IPS-18c (cell line): ENCODE data around the gene MIS18BP1.
A peak's percentile ranks its signal among the peaks of the same experiment; 100 is the strongest.
"Not testable (repeated sequence)": the region's sequence is repeated elsewhere in the genome, so short reads cannot be mapped to it uniquely, and the experiment has no call there.

Experiments
- H3K4me3 ChIP-seq: 2 replicates; pipeline ENCODE4 v1.7.0; 2013; ENCODE audit warnings: low read depth, mild to moderate bottlenecking, low read length, moderate library complexity; ENCODE audit not compliant: insufficient read depth
- H3K9me3 ChIP-seq: one replicate; pipeline ENCODE4 v1.6.1; 2013; ENCODE audit warnings: mild to moderate bottlenecking, low read length, moderate library complexity; ENCODE audit not compliant: control insufficient read depth, insufficient read depth

The MIS18BP1 gene

DNA sequence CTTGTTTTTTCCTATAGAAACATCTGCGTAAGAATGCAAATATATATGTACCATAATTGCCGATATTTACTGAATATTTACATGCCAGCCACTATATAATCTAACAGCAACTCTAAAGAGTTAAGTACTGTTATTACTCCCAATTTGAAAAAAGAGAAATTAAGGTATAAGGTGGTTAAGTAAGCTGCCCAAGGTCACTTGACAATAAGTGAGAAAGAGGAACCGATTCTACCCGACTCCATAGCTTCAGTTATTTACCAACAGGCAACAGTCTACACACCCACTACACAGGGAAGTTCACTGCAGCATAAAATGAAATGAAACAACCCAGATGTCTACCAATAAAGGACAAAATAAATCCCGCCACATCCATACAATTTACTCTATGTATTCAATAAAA is 1.1 kb downstream of the MIS18BP1 start:
- Histone ChIP-seq H3K9me3 (no peaks in the 10 kb centered on the region), H3K4me3 (peak overlapping the region; percentile 78)

DNA sequence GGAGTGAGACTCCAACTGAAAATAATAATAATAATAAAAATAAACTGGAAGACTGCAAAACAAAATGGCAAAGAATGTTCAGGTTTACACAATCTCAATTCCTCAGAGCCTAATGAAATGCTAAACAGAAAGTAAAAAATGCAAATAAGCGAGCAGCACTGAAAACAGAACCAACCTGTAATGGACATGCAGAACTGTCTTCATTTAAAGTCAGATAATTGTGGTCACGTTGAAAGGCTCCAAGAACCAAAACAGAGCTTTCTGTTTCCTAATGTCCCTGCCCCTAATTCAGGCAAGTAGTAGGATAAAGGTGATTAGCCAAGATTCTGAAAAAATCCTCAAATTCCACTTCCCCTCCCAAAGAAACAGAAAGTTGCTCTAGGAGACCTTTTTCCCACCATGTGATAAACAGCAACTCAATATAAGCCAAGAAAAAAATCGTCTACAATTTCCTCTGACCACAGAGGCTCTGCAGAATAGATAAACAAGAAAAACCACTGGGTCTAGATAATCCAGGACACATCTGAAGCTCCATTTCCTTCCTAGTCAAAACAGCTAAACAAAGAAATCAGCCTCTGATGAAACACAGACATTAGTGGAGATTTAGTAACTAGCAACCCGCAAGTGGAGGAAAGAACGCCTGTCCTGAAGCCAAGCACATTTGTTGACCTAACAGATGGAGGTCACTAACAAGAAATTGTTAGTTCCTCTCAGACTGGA is 3.0 kb downstream of the MIS18BP1 start:
- no peak overlapping the region for H3K4me3 ChIP-seq

DNA sequence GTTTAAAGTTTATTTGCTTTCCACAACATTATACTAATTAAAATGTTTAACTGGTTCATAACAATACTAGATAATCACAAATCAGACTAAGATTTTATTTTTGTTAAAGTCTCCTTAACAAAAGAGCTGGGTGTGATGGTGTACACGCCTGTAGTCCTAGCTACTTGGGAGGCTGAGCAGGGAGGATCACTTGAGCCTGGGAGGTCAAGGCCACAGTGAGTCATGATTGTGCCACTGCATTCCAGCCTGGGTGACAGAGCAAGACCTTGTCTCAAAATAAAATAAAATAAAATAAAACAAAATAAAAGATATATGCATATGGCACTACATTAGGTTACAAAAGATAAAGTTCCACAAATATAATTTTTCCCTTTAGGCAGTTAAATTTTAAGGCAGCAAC is 5.6 kb downstream of the MIS18BP1 start:
- Histone ChIP-seq H3K4me3 (no peak overlapping the region), H3K9me3 (no peaks in the 10 kb centered on the region)

More for the DNA sequence above, 3.0 kb downstream of the MIS18BP1 start:
- no peaks in the 10 kb centered on the region for H3K9me3 ChIP-seq

DNA sequence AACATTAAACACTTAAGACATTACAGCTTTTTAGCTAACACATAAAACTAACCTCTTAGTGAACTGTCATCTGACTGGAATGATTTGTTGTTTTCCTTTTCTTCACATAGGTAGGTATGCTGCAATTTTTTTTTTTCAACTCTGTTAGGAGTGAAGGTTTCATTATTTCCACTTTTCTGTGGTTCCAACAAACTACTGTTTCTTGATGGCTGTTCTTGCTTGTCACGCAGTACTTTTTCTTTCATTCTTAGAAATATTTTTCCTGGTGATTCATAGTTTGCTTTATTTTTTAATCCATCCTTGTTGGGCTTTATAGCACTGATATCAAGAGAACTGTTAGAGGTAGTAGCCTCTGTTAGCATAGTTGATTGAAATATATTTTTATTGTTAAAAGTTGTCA is 6.3 kb downstream of the MIS18BP1 start:
- no peaks in the 10 kb centered on the region for H3K9me3 ChIP-seq
- H3K4me3 ChIP-seq: no peak overlapping the region

DNA sequence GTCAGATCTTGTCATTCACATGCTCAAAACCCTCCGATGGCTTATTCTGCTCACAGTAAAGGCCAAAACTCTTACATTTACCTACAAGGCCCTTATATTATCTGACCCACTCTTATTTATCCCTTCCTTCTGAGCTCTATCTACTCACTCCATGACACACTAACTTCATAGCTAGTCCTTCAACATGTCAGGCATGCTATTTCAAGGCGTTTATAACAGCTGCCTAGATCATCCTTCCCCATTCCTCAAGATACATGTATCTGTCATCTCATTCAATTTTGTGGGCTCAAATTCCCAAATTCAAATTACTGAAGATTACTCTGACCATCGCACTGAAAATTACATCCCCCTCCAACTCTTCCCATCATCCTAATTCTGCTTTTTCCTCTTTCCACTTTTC is 6.9 kb downstream of the MIS18BP1 start:
- Histone ChIP-seq H3K9me3 (no peaks in the 10 kb centered on the region), H3K4me3 (no peak overlapping the region)

DNA sequence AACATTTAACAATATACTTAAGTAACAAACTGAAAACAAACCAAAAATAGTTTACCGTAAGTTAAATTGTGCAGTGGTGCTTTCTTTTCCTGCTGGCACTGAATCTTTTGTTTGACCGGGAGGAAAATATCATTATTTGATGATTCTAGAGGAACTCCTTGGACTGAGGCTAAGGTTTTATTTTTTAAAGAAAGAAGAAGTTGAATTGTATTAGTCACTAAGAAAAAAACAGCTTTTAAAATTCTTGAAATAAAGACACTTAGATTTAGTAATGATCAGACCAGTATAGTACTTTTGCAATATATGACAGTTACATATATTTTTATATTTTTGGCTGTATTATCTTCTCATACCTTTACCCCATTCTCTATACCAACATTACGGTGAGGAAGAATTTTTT is 10.3 kb downstream of the MIS18BP1 start:
- no peaks in the 10 kb centered on the region for H3K9me3 ChIP-seq
- no peak overlapping the region for H3K4me3 ChIP-seq

DNA sequence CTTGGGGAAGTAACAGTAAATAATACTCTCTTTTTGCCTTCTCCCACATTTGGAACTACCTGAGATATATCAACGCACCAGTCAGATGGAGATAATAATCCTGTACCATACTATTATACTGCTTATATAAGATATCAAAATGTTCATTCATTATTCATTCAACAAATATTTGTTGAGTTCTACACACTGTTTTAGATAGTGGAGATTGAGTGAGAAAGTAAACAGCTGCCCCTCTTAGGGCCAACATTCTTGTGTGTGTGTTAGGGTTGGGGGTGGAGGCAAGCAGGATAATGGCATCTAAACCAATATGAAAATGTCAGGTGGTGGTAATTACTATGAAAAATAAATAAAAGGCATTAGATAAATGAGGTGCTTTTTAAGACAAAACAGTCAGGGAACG is 14.0 kb downstream of the MIS18BP1 start:
- H3K4me3 ChIP-seq: no peak overlapping the region
- no peaks in the 10 kb centered on the region for H3K9me3 ChIP-seq

DNA sequence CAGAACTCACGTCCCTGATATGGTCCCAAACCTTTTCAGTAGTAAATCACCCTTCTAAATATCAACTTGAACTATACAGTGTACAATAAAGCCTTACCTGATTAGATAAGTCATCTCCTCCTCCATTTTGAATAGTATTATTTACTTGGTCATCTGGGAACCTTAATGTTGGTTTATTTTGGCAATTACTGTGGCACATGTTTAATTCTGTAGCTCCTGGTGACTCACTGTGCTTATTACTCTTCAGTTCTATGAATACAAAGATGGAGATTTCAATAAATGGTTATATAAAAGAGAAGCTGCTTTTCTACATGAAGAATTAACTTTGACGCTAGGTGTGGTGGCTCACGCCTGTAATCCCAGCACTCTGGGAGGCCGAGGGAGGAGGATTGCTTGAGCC is 25.4 kb downstream of the MIS18BP1 start:
- no peak overlapping the region for H3K4me3 ChIP-seq
- no peaks in the 10 kb centered on the region for H3K9me3 ChIP-seq

DNA sequence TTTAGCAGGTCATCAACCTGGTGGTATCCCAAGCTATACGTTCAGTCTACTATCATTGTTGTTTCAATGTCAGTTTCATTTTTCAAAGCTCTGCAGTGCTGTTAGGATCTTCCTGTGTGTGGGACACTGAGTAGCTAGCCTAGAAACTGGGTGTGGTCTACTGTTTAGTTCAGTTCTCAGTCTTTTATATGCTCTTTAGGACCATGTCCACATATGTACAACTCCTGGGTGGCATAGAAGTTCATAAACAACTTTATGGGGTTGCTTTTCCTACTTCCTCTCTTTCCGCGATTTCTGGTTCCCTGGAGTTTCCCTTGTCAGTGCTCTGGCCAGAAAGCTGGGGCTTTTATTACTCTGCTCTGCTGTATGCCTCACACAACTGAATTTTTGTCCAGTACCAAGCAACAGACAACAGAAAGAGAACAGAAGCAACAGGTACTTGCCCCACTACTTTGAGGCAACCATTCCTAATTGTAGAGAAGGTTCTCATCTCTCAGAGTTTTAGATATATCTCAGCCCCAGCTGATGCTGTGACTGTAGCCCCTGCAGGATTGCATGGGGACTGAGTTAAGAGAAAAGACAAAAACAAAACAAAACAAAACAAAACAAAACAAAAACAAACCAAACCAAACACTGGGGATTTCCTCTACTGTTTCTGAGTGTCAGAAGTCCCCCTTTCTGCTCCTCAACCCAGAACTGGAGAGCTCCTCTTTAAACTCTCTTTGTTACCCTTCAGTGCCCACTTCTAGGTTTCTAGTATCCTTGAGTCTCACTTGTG is 30.3 kb downstream of the MIS18BP1 start:
- H3K9me3 ChIP-seq: no peaks in the 10 kb centered on the region
- H3K4me3 ChIP-seq: no peak overlapping the region

DNA sequence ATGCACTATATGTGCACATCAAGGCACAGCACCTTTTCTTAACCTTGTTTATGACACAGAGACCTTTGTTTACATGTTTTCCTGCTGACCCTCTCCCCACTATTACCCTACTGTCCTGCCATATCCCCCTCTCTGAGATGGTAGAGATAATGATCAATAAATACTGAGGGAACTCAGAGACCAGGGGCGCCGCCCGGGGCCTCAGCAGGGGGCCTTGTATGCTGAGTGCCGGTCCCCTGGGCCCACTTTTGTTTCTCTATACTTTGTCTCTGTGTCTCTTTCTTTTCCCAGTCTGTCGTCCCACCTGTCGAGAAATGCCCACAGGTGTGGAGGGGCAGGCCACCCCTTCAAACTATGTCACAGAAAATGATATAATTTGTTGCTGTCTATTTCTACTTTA is 38.7 kb downstream of the MIS18BP1 start:
- H3K9me3 ChIP-seq: not testable (repeated sequence)

DNA sequence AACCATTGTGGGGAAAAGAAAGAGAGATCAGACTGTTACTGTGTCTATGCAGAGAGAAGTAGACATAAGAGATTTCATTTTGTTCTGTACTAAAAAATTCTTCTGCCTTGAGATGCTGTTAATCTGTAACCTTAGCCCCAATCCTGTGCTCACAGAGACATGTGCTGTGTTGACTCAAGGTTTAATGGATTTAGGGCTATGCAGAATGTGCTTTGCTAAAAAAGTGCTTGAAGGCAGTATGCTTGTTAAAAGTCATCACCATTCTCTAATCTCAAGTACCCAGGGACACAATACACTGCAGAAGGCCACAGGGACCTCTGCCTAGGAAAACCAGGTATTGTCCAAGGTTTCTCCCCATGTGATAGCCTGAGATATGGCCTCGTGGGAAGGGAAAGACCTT is 39.3 kb downstream of the MIS18BP1 start:
- not testable (repeated sequence) for H3K4me3 ChIP-seq

More for the DNA sequence above, 38.7 kb downstream of the MIS18BP1 start:
- not testable (repeated sequence) for H3K4me3 ChIP-seq

DNA sequence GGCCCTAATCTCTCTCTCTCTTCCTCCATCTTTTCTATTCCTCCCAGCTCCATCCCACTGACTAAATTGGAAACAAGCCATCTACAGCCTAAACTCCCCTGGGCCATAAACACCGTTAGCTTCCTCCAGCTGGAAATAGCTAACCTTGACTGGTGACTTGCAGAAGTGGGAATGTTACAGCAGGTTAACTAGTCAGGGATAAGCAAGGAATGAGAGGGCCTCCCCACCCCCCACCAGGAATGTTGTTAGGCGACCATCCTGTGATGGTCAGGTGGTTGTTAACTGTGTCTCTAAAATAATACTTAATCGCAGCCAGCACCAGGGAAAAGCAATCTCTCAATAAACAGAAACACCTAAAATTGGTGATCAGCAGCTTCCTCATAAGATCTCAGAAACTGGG is 40.8 kb downstream of the MIS18BP1 start:
- no peaks in the 10 kb centered on the region for H3K9me3 ChIP-seq
- no peak overlapping the region for H3K4me3 ChIP-seq

More for the DNA sequence above, 39.3 kb downstream of the MIS18BP1 start:
- H3K9me3 ChIP-seq: not testable (repeated sequence)

DNA sequence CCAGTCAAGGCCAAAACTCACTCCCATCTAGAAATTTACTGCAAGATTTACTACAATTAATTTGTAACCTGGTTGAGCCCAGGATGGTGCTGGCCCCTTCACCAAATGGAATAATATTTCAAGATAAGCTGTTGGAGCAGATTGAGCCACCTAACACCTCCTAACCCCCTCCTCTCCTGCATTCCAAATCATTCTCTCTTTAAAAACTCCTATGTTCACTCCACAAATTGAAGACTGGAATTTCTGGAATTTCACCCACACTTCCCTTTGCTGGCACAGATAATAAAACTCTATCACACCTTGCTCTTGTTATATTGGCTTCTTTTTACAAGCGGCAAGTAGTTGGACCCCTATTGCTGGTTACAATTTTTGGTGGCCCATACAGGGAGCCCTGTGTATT is 41.7 kb downstream of the MIS18BP1 start:
- no peaks in the 10 kb centered on the region for H3K9me3 ChIP-seq

DNA sequence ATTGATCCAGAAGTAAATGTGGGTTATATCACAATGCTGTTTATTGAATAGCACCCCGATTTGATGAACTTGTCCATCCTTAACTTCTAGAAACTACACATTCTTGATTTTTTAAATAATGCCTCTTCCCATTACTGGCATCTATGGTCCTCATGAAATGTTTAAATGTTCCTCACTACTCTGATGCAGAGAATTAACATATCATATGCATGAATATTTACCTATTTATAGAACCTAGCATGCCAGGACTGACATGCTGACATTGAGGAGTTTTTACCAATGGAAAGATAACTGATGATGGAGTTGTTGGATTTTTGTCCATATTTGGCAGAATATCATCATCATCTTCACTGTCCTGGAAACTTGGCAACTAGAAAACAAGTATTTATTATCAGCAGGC is 42.8 kb downstream of the MIS18BP1 start:
- Histone ChIP-seq H3K4me3 (no peak overlapping the region), H3K9me3 (no peaks in the 10 kb centered on the region)

More for the DNA sequence above, 41.7 kb downstream of the MIS18BP1 start:
- H3K4me3 ChIP-seq: no peak overlapping the region

DNA sequence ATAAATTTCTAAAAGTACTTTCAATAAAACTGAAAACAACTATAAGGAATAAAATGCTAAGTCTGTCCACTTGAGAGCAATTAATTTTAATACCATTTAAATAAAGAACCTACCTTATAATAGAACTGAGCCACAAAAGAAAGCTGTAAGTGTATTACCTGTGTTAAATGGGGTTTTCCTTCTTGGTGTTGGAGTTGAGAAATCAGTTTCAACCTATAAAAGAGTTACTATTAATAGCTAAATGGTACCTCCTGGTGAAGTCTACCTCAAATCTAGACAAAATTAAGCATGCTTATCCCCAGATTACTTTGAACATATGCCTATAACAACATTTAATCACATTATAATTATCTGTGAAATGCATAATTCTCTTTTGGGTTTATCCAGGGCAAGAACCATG is 48.8 kb downstream of the MIS18BP1 start:
- Histone ChIP-seq H3K9me3 (no peaks in the 10 kb centered on the region), H3K4me3 (no peak overlapping the region)

DNA sequence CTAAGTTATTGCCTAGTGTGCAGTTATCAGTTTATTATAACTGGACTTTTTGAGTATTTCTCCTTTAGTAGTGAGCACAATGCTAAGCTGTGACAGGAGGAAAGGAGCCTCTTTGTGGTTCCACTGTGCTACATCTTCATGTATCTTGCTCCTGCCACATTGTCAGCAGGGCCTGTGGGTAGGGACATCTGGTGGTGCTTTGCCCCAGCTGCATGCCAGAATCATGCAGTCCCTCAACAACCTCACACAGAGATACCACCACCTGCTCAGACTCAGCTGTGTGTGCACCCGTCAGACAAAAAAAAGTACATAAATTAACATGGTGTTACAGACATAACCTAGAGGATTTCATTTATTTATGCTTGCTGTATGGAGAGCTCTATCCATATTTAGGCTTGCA is 51.1 kb downstream of the MIS18BP1 start:
- Histone ChIP-seq H3K4me3 (no peak overlapping the region), H3K9me3 (no peaks in the 10 kb centered on the region)

DNA sequence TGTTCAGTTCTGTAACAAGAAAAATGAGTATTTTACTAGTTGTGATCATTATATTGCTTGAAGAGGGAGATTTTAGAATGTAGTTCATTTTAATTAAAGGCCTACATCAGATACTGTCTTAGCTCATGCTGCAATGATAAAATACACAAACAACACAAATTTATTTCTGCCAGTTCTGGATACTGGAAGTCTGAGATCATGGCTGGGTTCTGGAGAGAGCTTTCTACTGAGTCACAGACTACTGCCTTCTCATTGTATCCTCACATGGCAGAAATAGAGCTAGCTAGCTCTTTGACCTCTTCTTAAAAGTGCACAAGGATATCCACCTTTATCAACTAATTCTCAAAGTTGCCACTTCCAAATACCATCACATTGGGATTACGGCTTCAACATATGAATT is 53.8 kb downstream of the MIS18BP1 start:
- Histone ChIP-seq H3K9me3 (no peaks in the 10 kb centered on the region), H3K4me3 (no peak overlapping the region)

DNA sequence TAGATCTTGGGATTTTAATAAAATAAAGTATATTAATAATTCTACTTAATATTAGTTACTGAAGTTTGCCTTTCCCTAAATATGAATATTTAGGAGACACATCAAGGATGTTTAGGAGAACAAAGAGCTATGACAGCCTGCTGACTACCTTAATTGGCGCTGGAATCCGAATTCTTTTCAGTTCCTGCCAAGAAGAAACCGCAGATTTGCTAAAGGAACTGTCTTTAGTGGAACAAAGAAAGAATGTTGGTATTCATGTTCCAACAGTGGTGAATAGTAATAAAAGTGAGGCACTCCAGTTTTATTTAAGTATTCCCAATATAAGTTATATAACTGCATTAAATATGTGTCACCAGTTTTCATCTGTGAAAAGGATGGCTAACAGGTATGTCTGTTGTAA is 54.5 kb downstream of the MIS18BP1 start:
- Histone ChIP-seq H3K9me3 (no peaks in the 10 kb centered on the region), H3K4me3 (no peak overlapping the region)
